ENCODE measurements around the gene SLC19A2. TPM values are rescaled to one million over a fixed set of nuclear protein-coding genes. Genes with fewer than 3 reads are reported as not detected.

SLC19A2 gene
- total and polyA plus RNA-seq, 2 of the 13 experiments (the other 11 are each of a cell fraction or from before 2014, with no cell fraction given) = 30.4 to 56.0 TPM

DNA sequence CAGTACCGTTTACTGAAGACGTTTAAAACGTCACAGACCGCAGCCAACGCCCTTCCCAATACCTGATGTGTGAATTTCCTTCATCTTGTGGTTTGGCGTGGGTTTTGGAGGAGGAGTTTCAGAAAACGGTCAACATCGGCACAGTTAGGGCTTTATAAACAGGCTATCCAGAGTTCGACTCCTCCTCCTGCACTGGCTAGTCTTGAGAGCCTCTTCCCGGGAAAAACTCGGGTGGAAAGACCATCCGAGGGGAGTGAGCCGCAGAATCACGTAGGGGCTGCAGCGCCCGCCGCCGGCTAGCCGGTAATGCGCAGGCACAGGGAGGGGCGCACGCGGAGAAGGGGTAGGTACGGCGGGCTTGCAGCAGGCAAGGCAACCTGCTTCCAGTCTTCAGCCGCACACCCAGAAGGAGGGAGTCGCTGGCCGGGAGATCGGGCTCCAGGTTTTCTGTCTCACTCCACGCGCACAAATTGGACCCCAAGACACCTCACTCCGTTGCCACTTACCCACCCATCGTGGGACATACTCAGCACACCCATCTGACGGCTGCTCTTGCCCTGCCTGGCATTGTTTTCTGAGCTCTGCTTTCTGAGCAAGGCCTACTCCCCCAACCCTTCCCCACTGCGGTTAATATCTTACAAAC is 25.4 kb downstream of the SLC19A2 start (continued):
- TF ChIP-seq ZNF652 (CRISPR knock-in tag; IDR thresholded peaks at IDR 0.05; ENCODE audit: borderline replicate concordance, low read depth) (no peak), HDAC2 (CRISPR knock-in tag; IDR thresholded peaks at IDR 0.05) (no peak), DMAP1 (CRISPR knock-in tag; IDR thresholded peaks at IDR 0.05) (no peak), GABPA (IDR thresholded peaks at IDR 0.05; ENCODE audit: low read depth, low read length) (no peak), GABPA (CRISPR knock-in tag; IDR thresholded peaks at IDR 0.05; ENCODE audit: low read depth) (no peak), ZNF709 (CRISPR knock-in tag; IDR thresholded peaks at IDR 0.05) (no peak), ZNF615 (CRISPR knock-in tag; IDR thresholded peaks at IDR 0.05; ENCODE audit: borderline replicate concordance) (no peak), SNAI1 (CRISPR knock-in tag; IDR thresholded peaks at IDR 0.05; ENCODE audit: borderline replicate concordance) (no peak), PCBP2 (optimal IDR thresholded peaks at IDR 0.05; ENCODE audit: low read depth, low read length, poor library complexity, severe bottlenecking) (no peak)
- TF ChIP-seq, protein P1, sequence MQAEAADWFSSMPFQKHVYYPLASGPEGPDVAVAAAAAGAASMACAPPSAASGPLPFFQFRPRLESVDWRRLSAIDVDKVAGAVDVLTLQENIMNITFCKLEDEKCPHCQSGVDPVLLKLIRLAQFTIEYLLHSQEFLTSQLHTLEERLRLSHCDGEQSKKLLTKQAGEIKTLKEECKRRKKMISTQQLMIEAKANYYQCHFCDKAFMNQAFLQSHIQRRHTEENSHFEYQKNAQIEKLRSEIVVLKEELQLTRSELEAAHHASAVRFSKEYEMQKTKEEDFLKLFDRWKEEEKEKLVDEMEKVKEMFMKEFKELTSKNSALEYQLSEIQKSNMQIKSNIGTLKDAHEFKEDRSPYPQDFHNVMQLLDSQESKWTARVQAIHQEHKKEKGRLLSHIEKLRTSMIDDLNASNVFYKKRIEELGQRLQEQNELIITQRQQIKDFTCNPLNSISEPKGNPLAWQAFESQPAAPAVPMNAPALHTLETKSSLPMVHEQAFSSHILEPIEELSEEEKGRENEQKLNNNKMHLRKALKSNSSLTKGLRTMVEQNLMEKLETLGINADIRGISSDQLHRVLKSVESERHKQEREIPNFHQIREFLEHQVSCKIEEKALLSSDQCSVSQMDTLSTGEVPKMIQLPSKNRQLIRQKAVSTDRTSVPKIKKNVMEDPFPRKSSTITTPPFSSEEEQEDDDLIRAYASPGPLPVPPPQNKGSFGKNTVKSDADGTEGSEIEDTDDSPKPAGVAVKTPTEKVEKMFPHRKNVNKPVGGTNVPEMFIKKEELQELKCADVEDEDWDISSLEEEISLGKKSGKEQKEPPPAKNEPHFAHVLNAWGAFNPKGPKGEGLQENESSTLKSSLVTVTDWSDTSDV (CRISPR knock-in tag; IDR thresholded peaks at IDR 0.05) = no peak
- TF ChIP-seq, protein P2, sequence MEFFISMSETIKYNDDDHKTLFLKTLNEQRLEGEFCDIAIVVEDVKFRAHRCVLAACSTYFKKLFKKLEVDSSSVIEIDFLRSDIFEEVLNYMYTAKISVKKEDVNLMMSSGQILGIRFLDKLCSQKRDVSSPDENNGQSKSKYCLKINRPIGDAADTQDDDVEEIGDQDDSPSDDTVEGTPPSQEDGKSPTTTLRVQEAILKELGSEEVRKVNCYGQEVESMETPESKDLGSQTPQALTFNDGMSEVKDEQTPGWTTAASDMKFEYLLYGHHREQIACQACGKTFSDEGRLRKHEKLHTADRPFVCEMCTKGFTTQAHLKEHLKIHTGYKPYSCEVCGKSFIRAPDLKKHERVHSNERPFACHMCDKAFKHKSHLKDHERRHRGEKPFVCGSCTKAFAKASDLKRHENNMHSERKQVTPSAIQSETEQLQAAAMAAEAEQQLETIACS (CRISPR knock-in tag; IDR thresholded peaks at IDR 0.05) = no peak
- TF ChIP-seq, protein P3, sequence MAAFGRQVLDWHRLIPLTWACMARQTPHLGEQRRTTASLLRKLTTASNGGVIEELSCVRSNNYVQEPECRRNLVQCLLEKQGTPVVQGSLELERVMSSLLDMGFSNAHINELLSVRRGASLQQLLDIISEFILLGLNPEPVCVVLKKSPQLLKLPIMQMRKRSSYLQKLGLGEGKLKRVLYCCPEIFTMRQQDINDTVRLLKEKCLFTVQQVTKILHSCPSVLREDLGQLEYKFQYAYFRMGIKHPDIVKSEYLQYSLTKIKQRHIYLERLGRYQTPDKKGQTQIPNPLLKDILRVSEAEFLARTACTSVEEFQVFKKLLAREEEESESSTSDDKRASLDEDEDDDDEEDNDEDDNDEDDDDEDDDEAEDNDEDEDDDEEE (CRISPR knock-in tag; IDR thresholded peaks at IDR 0.05) = no peak
- TF ChIP-seq, protein P4, sequence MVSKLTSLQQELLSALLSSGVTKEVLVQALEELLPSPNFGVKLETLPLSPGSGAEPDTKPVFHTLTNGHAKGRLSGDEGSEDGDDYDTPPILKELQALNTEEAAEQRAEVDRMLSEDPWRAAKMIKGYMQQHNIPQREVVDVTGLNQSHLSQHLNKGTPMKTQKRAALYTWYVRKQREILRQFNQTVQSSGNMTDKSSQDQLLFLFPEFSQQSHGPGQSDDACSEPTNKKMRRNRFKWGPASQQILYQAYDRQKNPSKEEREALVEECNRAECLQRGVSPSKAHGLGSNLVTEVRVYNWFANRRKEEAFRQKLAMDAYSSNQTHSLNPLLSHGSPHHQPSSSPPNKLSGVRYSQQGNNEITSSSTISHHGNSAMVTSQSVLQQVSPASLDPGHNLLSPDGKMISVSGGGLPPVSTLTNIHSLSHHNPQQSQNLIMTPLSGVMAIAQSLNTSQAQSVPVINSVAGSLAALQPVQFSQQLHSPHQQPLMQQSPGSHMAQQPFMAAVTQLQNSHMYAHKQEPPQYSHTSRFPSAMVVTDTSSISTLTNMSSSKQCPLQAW (CRISPR knock-in tag; IDR thresholded peaks at IDR 0.05) = peak; percentile 55
- TF ChIP-seq, protein P5, sequence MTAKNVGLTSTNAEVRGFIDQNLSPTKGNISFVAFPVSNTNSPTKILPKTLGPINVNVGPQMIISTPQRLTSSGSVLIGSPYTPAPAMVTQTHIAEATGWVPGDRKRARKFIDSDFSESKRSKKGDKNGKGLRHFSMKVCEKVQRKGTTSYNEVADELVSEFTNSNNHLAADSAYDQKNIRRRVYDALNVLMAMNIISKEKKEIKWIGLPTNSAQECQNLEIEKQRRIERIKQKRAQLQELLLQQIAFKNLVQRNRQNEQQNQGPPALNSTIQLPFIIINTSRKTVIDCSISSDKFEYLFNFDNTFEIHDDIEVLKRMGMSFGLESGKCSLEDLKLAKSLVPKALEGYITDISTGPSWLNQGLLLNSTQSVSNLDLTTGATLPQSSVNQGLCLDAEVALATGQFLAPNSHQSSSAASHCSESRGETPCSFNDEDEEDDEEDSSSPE (CRISPR knock-in tag; IDR thresholded peaks at IDR 0.05) = no peak
- TF ChIP-seq, protein P6, sequence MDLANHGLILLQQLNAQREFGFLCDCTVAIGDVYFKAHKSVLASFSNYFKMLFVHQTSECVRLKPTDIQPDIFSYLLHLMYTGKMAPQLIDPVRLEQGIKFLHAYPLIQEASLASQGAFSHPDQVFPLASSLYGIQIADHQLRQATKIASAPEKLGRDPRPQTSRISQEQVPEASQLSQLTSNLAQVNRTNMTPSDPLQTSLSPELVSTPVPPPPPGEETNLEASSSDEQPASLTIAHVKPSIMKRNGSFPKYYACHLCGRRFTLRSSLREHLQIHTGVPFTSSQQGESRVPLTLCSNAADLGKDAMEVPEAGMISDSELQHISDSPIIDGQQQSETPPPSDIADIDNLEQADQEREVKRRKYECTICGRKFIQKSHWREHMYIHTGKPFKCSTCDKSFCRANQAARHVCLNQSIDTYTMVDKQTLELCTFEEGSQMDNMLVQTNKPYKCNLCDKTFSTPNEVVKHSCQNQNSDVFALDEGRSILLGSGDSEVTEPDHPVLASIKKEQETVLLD (CRISPR knock-in tag; IDR thresholded peaks at IDR 0.05; ENCODE audit: low read depth) = no peak

All from HepG2 (cell line).